ENCODE measurements around the gene AKR1C3. TPM values are rescaled to one million over a fixed set of nuclear protein-coding genes. Genes with fewer than 3 reads are reported as not detected.

AKR1C3 gene
- total RNA-seq, 1 experiment from 2014 or later = 22.0 TPM

GRCh38 chr10:5090551-5090950 is 3.7 kb upstream of the AKR1C3 start:
- no peaks in the 10 kb centered on the region for H3K27me3 Mint-ChIP-seq (ENCODE audit: insufficient read depth, unreplicated experiment)
- peak; percentile 47 for DNase-seq (ENCODE audit: unreplicated experiment)
- BruUV-seq (replicated peaks) = no TSS peak
- TF ChIP-seq CTCF (IDR thresholded peaks at IDR 0.05; ENCODE audit: unreplicated experiment) = no peak
- H3K27ac Mint-ChIP-seq (ENCODE audit: low read depth, unreplicated experiment) = peak overlapping the region; percentile 39
- CTCF ChIA-PET = interaction anchor here (0.6 to 1.5 kb wide), 11 partner anchors 18 to 528 kb away, joined by 3 to 5 read pairs (median 3); no protein-coding TSS in a partner anchor
- H3K9me3 Mint-ChIP-seq (ENCODE audit: unreplicated experiment) = peaks cover 13% of the 10 kb centered on the region
- H3K4me1 Mint-ChIP-seq (ENCODE audit: insufficient read depth, unreplicated experiment) = peaks cover 19% of the 10 kb centered on the region
- POLR2A ChIA-PET = interaction anchor here (0.7 to 1.6 kb wide), 5 partner anchors 19 to 458 kb away, joined by 3 to 7 read pairs (median 4); no protein-coding TSS in a partner anchor
- H3K36me3 Mint-ChIP-seq (ENCODE audit: insufficient read depth, unreplicated experiment) = no peaks in the 10 kb centered on the region
- H3K4me3 Mint-ChIP-seq (ENCODE audit: unreplicated experiment) = no peak overlapping the region
- intact Hi-C loops (cut with micrococcal nuclease) = loop anchor here (1.0 kb wide), 1 partner anchor 241 kb away; no protein-coding TSS in a partner anchor

DNA sequence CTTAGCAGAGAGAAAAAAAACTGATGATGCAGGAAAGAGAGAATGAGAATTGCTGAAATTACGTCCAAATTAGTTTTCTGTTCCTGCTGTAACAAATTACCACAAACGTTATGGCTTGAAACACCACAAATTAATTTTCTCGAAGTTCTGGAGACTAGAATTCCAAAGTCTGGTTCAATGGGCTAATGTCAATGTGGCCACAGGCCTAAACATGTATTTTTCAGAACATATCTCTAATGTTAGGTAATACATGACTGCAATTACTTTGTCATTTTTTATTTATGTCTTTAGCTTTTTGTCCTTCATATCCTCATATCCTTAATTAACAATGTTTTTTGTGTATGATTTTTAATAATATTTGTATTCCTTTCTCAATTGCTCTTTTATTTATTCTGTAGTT is 3.0 kb upstream of the AKR1C3 start:
- intact Hi-C loops (cut with micrococcal nuclease) = no loop called here
- Mint-ChIP-seq H3K4me3 (ENCODE audit: unreplicated experiment) (no peak overlapping the region), H3K4me1 (ENCODE audit: insufficient read depth, unreplicated experiment) (peaks cover 19% of the 10 kb centered on the region), H3K9me3 (ENCODE audit: unreplicated experiment) (peaks cover 13% of the 10 kb centered on the region), H3K27ac (ENCODE audit: low read depth, unreplicated experiment) (peak overlapping the region; percentile 39), H3K27me3 (ENCODE audit: insufficient read depth, unreplicated experiment) (no peaks in the 10 kb centered on the region), H3K36me3 (ENCODE audit: insufficient read depth, unreplicated experiment) (peaks cover under 1% of the 10 kb centered on the region)
- POLR2A ChIA-PET = interaction anchor here (0.6 to 1.2 kb wide), 4 partner anchors 13 to 525 kb away, joined by 3 to 6 read pairs (median 4); partner anchors contain the start of gene AKR1C2
- CTCF ChIA-PET = interaction anchor here (4.3 kb wide), 1 partner anchor 241 kb away, joined by 29 read pairs; no protein-coding TSS in a partner anchor
- DNase-seq (ENCODE audit: unreplicated experiment) = no peak
- BruUV-seq (replicated peaks) = no TSS peak
- TF ChIP-seq CTCF (IDR thresholded peaks at IDR 0.05; ENCODE audit: unreplicated experiment) = no peak

DNA sequence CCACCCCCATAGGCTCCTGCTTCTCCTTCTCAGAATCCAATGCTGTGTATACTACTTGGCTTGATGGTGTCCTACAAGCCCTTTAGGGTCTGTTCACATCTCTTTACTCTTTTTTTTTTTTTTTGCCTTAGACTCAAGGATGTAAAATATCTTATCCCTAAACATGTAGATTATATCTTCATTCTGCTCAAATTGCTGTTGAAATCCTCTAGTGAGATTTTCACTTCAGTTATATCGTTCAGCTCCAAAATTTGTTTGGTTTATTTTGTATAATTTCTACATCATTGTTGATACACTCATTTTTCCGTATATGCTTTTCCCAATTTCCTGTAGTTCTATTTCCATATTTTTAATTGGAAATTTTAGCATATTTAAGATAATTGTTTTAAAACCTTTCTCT is 1.8 kb upstream of the AKR1C3 start:
- Mint-ChIP-seq H3K36me3 (ENCODE audit: insufficient read depth, unreplicated experiment) (peaks cover 10% of the 10 kb centered on the region), H3K27me3 (ENCODE audit: insufficient read depth, unreplicated experiment) (no peaks in the 10 kb centered on the region), H3K4me3 (ENCODE audit: unreplicated experiment) (no peak overlapping the region), H3K4me1 (ENCODE audit: insufficient read depth, unreplicated experiment) (peaks cover 23% of the 10 kb centered on the region), H3K9me3 (ENCODE audit: unreplicated experiment) (peaks cover 13% of the 10 kb centered on the region), H3K27ac (ENCODE audit: low read depth, unreplicated experiment) (no peak overlapping the region)
- intact Hi-C loops (cut with micrococcal nuclease) = no loop called here
- ChIA-PET POLR2A (interaction anchor here (1.2 kb wide), 1 partner anchor 15 kb away, joined by 6 read pairs; no protein-coding TSS in a partner anchor), CTCF (interaction anchor here (0.6 to 4.3 kb wide), 5 partner anchors 74 to 294 kb away, joined by 3 to 29 read pairs (median 3); no protein-coding TSS in a partner anchor)
- BruUV-seq (replicated peaks) = no TSS peak
- DNase-seq (ENCODE audit: unreplicated experiment) = no peak
- TF ChIP-seq CTCF (IDR thresholded peaks at IDR 0.05; ENCODE audit: unreplicated experiment) = no peak

DNA sequence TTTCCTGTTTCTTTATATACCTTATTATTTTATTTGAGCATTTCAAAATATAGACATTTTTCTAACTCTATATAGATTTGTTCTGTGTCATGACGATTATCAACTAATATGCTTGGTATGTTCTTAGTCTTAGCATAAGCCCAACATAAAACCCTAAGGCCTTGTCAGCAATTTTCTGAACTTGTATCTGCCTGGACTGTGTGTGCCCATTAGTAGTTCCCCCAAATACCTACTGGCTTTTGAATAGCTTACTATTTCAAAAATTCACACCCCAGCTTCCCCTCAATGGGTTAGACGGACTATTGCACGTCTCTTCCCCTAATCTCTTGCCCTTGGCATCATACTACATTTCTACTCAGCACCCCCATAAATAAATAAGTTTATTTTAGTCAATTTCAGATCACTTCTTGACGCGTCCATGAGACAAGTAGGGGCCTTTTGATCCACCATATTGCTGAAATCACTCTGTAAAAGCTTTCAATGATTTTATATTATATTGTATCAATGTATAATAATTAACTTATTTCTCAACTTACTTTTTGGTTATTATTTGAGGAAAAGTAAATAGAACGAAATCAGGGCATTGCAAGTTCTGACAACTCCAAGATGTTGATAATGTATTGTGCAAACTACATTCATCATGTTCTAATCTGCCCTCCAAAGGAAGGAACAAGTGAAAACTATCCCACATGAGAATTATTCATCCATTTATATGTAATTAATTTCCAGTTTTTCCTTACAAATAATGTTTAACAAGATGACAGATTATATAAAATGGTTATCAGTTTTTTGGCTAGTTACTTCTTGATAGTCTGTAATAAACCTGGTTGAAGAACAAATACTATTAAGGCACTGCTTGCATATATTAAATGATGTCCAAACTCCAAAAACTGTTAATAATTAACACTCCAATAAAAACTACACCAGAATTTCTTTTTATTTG is 1.1 kb upstream of the AKR1C3 start:
- POLR2A ChIA-PET = interaction anchor here (0.6 to 2.9 kb wide), 11 partner anchors 21 to 243 kb away, joined by 3 to 26 read pairs (median 7); partner anchors contain the start of genes AKR1C1 and AKR1C2
- Mint-ChIP-seq H3K27ac (ENCODE audit: low read depth, unreplicated experiment) (no peak overlapping the region), H3K36me3 (ENCODE audit: insufficient read depth, unreplicated experiment) (peaks cover 18% of the 10 kb centered on the region), H3K9me3 (ENCODE audit: unreplicated experiment) (peaks cover 13% of the 10 kb centered on the region), H3K4me1 (ENCODE audit: insufficient read depth, unreplicated experiment) (peaks cover 23% of the 10 kb centered on the region), H3K4me3 (ENCODE audit: unreplicated experiment) (peak overlapping the region; percentile 87), H3K27me3 (ENCODE audit: insufficient read depth, unreplicated experiment) (no peaks in the 10 kb centered on the region)
- intact Hi-C loops (cut with micrococcal nuclease) = no loop called here
- CTCF ChIA-PET = interaction anchor here (0.6 to 4.3 kb wide), 7 partner anchors 29 to 294 kb away, joined by 3 to 29 read pairs (median 3); no protein-coding TSS in a partner anchor
- BruUV-seq (replicated peaks) = no TSS peak
- TF ChIP-seq CTCF (IDR thresholded peaks at IDR 0.05; ENCODE audit: unreplicated experiment) = no peak
- no peak for DNase-seq (ENCODE audit: unreplicated experiment)
